ENCODE data around the gene BCL2A1.

DNA sequence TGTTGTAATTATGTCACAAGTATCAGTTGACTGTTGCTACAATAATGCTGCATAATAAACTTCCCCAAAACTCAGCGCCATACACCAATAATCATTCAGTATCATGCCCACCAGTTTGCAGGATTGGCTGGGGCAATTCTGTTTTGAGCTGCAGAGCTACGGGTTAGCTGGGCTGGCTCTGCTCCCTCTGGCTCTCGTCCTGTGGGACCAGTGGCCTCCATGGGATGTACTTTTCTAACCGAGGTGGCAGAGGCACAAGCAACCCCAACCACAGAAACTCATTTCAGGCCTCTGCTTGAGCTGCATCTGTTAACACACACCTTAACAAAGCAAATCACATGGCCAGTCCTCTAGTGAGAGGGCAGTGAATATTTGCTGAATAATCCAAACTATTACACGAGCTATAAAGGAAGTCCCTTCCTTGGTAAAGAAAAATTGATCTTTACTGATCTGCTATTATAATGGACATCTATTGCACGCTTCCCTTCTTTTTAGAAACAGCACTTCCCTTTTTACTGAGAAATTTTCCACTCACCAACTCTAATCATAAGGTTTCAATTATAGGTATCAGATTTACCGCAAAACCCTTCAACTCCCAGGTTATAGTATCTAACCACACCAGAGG lies 10.9 kb upstream of the BCL2A1 start:
- TF ChIP-seq, protein P1, sequence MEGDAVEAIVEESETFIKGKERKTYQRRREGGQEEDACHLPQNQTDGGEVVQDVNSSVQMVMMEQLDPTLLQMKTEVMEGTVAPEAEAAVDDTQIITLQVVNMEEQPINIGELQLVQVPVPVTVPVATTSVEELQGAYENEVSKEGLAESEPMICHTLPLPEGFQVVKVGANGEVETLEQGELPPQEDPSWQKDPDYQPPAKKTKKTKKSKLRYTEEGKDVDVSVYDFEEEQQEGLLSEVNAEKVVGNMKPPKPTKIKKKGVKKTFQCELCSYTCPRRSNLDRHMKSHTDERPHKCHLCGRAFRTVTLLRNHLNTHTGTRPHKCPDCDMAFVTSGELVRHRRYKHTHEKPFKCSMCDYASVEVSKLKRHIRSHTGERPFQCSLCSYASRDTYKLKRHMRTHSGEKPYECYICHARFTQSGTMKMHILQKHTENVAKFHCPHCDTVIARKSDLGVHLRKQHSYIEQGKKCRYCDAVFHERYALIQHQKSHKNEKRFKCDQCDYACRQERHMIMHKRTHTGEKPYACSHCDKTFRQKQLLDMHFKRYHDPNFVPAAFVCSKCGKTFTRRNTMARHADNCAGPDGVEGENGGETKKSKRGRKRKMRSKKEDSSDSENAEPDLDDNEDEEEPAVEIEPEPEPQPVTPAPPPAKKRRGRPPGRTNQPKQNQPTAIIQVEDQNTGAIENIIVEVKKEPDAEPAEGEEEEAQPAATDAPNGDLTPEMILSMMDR (IDR thresholded peaks at IDR 0.05 in 2 of 3, conservative IDR thresholded peaks at IDR 0.05 in 1 of 3; ENCODE audit: borderline replicate concordance in 1 of 3, insufficient read depth in 1 of 3, low read depth in 2 of 3, low read length in 2 of 3) = no peak
- no peak for TF ChIP-seq POLR2AphosphoS5 (IDR thresholded peaks at IDR 0.05; ENCODE audit: low read depth, low read length)
- no peak for TF ChIP-seq POLR2A (IDR thresholded peaks at IDR 0.05; ENCODE audit: borderline replicate concordance, extremely low read depth, insufficient read depth, insufficient read length)
- TF ChIP-seq, protein P2, sequence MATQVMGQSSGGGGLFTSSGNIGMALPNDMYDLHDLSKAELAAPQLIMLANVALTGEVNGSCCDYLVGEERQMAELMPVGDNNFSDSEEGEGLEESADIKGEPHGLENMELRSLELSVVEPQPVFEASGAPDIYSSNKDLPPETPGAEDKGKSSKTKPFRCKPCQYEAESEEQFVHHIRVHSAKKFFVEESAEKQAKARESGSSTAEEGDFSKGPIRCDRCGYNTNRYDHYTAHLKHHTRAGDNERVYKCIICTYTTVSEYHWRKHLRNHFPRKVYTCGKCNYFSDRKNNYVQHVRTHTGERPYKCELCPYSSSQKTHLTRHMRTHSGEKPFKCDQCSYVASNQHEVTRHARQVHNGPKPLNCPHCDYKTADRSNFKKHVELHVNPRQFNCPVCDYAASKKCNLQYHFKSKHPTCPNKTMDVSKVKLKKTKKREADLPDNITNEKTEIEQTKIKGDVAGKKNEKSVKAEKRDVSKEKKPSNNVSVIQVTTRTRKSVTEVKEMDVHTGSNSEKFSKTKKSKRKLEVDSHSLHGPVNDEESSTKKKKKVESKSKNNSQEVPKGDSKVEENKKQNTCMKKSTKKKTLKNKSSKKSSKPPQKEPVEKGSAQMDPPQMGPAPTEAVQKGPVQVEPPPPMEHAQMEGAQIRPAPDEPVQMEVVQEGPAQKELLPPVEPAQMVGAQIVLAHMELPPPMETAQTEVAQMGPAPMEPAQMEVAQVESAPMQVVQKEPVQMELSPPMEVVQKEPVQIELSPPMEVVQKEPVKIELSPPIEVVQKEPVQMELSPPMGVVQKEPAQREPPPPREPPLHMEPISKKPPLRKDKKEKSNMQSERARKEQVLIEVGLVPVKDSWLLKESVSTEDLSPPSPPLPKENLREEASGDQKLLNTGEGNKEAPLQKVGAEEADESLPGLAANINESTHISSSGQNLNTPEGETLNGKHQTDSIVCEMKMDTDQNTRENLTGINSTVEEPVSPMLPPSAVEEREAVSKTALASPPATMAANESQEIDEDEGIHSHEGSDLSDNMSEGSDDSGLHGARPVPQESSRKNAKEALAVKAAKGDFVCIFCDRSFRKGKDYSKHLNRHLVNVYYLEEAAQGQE (IDR thresholded peaks at IDR 0.05; ENCODE audit: low read depth) = no peak
